ENCODE data around the gene LRRC3.
"Not testable (repeated sequence)": the region's sequence is repeated elsewhere in the genome, so short reads cannot be mapped to it uniquely, and the experiment has no call there.

LRRC3 gene

DNA sequence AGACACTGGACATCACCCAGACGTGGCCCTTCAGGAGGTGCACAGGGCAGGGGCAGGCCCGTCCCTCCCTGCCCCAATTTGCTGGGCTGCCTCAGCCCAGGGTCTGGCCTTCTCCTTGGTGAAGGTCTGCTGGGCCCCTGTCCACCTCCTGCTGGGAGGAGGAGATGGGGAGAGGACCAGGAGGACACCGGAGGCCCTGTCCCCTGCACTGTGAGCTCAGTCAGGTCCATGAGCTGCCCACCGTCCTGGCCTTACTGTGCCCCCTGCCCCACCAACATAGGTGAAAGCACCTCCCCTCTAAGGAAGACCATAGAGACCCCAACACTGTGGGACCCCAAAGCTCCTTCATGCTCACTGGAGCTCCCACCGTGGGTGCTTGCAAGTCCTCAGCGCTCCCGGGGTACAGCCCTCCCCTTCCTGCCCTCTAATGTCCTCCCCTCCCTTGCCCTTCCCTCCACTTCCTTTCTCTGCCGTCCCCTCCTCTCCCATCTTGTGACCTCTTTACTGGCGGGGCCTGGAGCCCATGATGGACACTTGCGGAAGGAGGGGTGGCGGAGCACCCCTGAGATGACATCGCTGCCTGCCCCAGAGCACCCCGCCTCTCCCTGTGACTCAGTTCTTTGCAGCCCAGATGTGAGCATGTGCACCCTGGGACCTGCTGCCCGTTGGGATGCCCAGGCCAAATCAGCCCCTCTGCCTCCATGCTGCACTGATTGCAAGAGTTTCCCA lies 4.6 kb downstream of the LRRC3 start:
- DNase-seq = no peak

DNA sequence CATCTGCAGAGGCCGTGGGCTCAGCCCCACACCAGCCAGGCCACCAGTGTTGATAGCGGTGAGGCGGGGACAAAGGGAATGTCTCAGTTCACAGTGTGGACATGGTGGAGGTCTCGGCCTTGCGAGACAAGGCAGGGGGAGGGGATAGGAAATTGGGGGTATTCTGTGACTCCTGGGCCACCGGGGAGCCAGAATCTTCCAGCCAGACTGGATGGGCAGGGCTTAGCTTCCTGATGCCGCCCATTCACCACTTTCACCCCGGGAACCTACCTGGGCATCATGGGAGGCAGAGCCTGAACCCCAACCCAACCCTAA lies 5.1 kb downstream of the LRRC3 start:
- no peak for DNase-seq

DNA sequence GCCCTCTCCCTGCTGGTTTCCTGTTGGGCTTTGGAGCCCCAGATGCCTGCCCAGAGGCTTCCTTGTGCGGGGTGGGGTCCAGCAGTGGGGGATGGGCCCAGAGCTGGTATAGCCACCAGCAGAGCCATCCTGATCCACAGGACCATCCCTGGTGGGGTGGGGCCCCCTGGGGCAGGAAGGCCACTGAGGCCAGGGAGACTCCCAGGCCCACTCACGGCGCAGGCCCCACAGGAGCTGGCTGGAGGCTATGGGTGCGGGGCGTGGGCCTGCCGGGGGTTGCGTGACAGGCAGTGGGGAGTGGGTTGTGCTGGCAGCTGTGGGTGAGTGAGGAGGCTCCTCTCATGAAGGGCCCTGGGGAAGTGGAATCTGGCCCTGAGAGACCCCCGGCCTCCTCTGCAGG lies 5.7 kb downstream of the LRRC3 start:
- DNase-seq = no peak

DNA sequence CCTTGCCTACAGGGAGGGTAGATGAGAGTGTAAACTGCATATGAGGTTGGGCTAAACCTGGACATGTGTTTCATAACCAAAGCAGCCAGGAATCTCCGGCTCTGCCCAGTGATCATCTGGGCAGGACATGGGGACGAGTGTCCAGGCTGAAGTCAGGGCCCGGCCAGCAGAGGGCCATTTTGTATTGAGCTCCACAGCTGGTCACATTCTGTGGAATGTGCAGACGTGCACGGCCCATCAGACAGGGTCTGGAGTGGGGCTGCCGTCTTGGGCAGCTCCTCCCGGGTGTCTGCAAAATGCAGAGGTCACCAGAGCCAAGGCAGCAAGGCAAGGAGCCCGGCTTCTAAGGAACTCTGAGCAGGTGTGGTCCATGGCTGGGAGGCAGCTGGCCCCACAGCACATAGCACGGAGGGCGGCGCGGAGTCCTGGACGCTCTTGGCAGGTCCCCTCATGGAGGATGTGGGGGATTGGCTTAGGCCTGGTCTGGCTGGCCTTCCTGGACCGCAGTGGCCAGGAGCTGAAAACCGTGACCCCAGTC lies 6.2 kb downstream of the LRRC3 start:
- DNase-seq = no peak

DNA sequence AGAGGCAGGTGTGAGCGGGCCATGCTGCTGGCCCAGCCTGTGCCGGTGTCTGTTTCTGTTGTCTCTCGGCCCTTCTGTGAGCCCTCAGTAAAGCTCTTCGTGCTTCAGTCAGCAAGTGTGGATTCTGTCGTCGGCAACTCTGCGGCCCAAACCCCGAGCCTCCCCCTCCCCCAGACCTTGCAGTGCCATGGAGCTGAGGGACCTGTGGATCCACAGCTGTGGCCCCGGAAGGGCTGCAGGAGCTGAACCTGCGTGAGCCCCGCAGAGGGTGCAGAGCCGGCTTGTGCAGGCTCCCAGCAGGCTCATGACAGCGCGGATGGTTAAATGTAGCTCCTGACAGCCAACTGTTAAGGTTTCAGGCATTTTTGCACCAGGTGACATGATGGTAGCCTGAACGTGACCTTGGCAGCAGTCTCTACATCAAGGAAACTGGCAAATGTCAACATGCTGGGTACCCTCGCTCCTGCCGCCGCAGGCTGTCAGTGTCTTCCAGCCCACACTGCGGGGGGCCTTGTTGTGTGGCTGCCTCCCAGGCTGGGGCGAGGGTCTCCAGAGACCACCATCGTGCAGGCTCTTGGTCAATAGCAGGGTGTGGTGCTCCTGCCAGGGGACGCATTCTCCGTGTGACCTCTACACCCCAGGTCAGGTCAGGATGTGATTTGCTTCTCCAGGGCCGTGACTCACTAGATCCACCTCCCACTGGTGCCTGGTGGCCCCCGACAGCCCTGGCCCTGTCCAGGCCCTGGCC lies 7.0 kb downstream of the LRRC3 start:
- no peak for DNase-seq

DNA sequence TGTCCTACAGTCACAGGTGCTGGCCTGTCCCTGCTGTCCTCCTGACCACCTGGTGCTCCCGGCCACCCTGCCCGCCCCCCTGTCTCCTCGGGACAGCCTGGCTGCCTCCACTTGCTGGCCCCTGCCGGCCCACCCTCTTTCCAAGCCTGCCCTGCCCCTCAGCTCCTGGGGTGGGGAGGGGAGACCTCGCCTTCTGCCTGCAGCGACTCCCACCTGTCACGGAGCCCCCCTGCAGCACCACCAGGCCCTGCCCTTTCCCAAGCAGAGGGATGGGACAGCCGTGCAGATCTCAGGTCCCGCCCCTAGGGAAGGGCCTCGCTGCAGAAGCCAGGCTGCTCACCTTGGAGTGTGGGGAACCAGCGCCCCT lies 7.5 kb downstream of the LRRC3 start:
- no peak for DNase-seq

GRCh38 chr21:44463724-44464123 lies 8.4 kb downstream of the LRRC3 start:
- no peak for DNase-seq

- DNase-seq = no peak
Measured at GRCh38 chr21:44464351-44464750, 9.0 kb downstream of the LRRC3 start.

- no peak for DNase-seq
Measured at GRCh38 chr21:44466351-44466954, 11.1 kb downstream of the LRRC3 start.

- DNase-seq = no peak
Measured at GRCh38 chr21:44466996-44467858, 11.9 kb downstream of the LRRC3 start.

- no peak for DNase-seq
Measured at GRCh38 chr21:44467859-44468195, 12.5 kb downstream of the LRRC3 start.

DNA sequence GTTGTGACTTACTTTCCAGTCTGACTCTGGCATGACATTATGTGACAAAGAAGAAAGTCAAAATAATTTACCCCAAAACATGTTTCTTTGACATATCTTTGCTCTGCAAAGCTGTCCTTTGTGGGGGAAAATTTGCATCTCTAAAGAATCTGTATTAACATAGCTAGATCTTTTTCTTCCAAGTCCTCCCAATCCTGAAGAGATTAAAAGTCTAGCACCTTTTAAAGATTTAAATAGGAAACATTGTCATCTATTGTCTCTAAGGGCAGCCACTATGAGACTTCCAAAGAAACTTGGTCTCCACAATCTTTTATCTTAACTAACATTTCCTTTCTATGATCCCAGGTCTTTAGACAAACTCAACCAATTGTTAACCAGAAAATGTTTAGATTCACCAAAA lies 16.0 kb downstream of the LRRC3 start:
- DNase-seq = no peak

DNA sequence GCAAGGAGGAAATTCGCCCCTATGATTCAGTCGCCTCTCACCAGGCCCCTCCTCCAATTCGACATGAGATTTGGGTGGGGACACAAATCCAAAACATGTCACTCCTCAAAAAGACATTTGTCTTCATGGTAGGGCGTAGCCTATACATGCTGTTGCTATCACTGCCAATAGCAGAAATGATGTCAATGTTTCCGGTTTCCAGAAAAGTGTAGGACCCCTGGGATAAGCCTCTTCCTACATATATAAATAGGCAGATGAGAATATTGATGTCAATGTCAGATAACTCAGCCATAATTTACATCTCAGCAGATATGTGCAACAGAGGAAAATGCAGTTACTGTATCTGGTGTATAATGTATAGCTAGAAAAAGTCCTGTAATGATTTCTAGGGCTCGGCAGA lies 16.7 kb downstream of the LRRC3 start:
- DNase-seq = no peak

GRCh38 chr21:44473915-44474555 lies 18.7 kb downstream of the LRRC3 start:
- DNase-seq = no peak

DNA sequence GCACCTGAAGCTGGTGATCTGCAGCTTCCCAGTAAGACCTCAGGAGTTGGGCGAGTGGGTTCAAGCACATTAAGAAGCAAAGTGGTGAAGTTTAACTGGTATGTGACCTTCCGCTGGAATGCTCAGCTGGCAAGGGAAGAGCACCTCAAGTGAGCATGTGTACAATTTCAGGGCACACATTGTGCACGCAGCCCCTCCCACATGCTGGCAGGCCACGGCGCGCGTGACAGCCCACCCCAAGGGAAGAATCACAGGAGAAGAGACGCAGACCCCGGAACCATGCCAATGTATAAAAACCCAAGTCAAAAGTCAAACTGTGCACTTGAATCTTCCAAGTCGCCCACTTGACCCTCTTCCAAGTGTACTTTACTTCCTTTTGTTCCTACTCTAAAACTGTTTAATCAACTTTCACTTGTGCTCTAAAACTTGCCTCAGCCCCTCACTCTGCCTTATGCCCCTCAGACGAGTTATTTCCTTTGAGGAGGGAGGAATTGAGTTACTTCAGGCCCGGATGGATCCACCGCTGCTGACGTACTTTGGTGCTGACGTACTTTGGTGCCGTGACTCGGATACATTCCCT lies 20.0 kb downstream of the LRRC3 start:
- DNase-seq = no peak

DNA sequence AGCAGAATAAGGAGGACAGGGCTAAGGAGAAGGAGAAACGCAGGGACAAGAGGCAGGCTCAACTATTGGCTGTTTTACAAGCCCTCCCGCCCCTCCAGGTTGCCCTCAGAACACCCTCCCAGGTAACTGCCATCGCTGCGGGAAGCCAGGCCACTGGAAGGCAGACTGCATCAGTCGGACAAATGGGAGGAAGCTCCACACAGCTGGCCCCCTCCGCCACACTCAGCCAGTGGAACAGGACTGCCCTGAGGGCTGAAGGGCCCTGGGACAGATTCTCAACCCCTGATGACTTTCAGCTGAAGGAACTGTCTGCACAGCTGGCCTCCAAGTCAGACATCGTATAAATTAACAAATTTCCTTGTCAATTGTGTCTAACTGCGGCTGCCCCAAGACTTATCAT lies 21.8 kb downstream of the LRRC3 start:
- DNase-seq = no peak

GRCh38 chr21:44477712-44478111 lies 22.4 kb downstream of the LRRC3 start:
- DNase-seq = no peak

- no peak for DNase-seq
Measured at GRCh38 chr21:44478124-44478800, 23.0 kb downstream of the LRRC3 start.

DNA sequence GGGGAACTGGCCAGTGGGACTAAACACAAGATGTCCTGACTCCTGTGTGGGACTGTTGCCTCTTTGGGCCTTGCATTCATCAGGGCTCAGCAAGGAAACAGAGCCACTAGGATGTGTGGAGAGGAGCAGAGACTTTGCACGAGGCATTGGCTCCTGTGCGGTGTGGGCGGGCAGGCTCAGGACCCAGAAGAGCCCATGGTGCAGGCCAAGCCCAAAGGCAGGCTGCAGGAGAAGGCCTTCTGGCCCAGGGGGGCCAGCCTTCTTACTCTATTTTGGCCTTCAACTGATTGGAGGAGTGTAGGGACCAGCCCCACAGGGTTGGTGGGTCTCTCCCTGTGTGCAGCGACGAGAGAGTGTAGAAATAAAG lies 23.5 kb downstream of the LRRC3 start:
- no peak for DNase-seq

GRCh38 chr21:44479556-44480199 lies 24.4 kb downstream of the LRRC3 start:
- not testable (repeated sequence) for DNase-seq

All from HCEC 1CT (cell line).